Stimulated activated CD8-positive, alpha-beta memory T cell treated with anti-CD3 and anti-CD28 coated beads, Interleukin-7, amount 100 ng/mL, for 48 hours (primary cell): ENCODE data around the gene POLR3GL.
"Not testable (repeated sequence)": the region's sequence is repeated elsewhere in the genome, so short reads cannot be mapped to it uniquely, and the experiment has no call there.

ENCODE experiments used
- DNase-seq, 2 donors: peaks; one replicate each; pipeline ENCODE4 v3.0.0-alpha.2; 2020; ENCODE audit warnings: low read depth in 1 of 2; ENCODE audit errors: extremely low read depth in 1 of 2

The POLR3GL gene, protein sequence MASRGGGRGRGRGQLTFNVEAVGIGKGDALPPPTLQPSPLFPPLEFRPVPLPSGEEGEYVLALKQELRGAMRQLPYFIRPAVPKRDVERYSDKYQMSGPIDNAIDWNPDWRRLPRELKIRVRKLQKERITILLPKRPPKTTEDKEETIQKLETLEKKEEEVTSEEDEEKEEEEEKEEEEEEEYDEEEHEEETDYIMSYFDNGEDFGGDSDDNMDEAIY

DNA sequence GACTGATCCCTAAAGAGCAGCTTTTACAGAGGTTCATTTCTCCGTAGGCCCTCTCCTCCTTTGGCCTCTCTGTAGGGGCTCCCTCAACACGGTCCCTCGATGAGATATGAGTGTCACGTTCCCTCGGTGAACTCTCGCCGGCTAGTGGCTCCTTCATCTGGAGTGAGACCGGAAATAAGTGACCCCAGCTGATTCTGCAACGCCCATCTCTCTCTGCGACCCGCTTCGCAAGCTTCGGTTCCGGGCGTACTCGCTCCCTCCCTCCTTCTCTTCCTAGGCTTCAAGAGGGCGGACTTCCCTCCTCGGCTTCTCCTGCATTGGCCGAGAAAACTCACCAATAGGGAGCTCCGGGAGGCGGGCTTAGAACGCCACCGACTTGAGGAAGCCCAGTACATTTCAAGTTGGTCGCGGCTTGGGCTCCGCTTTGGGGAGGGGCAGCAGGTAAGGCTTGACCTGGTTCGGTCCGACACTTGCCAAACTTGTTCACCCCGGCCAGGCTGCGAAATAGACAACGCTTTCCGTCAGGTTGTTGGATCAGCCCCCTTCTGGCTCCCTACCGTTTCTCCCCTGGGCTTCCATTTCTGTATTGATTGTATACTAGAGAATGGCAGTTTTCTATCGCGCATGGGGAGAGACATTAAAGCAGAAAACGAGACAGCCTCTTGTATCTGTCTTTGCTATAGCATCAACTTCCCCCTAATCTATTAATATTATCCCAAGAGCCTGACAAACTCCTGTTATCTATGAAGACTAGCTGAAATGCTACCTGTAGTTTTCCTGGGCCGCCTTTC is at the start of gene POLR3GL, which contains the start of gene ANKRD34A:
POLR3GL (plus strand) TSS at position 363 of the 791 bp plus-strand sequence. CDS start 10,176 bp downstream, outside the sequence.
ANKRD34A (minus strand) TSS at position 248 of the 791 bp plus-strand sequence. CDS start 2,816 bp downstream, outside the sequence.
- DNase-seq: peak; percentile 81 to 94

DNA sequence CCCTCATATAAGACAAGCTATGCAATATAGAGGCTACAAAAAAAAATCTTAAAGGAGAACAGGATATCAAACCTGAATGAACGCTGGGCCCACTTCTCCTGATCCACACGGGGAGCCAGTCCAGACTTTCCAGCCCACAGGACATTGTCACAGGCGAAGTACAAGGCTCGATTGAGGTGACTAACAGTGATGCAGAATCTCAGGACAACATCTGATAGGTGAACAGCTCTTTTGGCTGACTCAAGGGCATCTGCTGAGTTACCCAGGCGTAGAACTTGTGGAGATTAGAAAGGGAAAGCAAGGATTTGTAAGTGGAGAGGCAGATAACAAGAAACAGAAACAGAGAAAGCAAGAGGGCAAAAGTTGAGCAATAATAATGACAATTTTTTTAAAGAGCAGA is 47.7 kb upstream of the POLR3GL start:
- no peak for DNase-seq

DNA sequence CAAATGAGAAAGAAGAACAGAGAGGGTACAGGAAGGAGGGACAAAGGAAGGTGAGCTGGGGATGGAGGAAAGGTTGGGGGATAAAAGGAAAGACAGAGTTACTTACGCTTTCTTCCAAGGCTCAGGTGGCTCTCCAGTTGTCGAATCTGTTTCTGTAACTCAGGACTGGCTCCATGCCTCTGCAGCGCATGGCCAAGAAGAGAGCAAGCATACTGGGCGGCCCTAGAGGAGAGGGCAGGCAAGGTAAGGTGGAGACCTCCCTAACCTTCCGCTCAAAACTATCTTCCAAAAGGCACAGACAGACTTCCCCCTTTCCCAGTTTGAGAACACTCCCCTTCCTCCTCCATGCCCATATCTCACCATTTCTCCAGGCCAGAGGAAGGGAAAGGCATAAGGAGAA is 46.9 kb upstream of the POLR3GL start:
- DNase-seq: no peak

DNA sequence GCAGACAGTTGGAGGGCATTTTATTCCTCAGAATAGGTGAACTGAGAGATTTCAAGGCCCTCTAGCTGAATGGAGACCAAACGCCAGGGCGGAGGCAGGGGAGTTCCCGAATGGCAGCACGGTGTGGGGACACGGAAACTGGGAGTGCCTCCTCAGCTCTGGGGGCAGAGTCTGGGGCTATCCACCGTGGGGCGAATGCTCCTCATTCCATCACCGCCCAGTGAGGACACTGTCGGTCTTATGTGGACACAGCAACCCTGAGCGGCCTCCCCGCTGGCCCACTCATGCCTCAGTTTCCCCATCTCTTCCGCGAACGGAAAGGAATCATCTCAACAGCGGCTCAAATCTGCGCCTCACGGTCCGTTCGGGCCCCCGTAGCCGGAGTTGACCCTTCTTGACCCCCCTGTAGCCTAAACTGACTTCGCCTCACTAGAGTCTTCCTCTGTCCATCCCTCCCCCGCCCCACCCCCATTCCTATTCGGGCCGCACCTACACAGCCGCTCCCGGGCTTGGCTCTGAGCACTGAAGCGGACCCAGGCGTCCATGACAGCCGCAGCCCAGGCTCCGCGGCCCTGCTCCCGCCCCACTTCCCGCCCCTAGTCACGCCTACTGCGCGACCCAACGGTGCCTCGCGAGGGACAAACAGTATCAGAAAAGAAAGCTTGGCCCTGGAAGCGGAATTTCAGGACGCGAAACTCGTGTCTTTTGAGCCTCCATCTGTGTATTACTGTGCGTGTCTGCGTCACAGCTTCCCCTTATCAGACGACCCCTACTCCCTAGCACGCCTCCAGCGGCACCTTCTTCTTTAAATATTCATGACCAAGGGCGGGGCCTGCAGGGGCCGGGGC is 46.1 kb upstream of the POLR3GL start, which contains the start of gene PEX11B:
PEX11B (minus strand) TSS at position 574 of the 848 bp plus-strand sequence; CDS start at position 545, 29 bp downstream.
- DNase-seq: peak; percentile 80 to 84

DNA sequence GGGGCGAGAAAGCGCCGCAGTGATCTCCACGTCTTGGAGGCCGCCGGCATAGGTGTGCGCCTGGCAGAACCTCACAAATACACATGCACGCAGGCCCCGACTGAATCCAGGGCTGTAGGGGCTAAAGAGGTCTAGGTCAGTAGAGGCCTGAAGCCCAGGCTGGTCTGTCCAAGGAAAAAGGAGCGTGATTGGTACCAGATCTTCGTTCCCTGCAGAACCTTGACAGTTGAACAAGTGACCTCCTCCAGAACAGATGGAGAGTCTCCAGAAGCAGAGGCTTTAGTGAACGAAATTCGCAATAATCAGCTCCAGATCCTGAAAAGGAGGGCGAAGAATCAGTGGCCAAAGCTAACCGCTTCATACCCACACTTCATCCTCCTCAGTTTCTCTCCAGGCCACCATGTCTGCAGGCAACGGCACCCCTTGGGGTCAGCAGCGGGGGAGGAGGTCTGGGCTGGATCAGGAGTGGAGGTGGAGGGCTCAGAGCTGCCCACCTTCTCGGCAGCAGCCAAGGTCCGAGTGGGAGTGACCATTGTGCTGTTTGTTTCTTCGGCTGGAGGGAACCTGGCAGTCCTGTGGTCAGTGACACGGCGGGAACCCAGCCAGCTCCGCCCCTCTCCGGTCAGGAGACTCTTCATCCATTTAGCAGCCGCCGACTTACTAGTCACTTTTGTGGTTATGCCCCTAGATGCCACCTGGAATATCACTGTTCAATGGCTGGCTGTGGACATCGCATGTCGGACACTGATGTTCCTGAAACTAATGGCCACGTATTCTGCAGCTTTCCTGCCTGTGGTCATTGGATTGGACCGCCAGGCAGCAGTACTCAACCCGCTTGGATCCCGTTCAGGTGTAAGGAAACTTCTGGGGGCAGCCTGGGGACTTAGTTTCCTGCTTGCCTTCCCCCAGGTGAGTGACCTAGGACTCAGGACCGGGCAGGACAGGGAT is 45.2 kb upstream of the POLR3GL start:
- no peak for DNase-seq

DNA sequence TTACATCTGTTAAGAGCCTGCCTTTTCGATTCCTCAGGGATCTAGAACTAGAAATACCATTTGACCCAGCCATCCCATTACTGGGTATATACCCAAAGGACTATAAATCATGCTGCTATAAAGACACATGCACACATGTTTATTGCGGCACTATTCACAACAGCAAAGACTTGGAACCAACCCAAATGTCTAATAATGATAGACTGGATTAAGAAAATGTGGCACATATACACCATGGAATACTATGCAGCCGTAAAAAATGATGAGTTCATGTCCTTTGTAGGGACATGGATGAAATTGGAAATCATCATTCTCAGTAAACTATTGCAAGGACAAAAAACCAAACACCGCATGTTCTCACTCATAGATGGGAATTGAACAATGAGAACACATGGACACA is 44.2 kb upstream of the POLR3GL start:
- DNase-seq: not testable (repeated sequence)

DNA sequence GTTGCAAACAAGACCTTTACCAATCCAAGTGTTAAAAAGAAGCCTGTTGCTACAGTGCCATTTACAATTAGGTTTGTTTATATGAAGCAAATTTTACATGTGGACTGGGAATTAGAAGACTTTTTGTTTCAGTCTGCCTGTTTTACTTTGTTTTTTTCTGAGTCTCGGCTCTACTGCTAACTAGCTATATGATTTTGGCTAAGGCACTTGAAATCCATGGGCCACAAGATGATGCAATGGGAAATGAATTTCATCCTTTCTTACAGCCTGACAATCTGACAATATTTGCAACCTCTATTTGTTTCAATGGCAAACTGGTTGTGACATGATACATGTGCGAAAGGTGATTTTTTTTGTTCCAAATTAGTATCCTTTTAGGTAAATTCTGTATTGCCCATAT is 42.2 kb upstream of the POLR3GL start:
- DNase-seq: no peak

DNA sequence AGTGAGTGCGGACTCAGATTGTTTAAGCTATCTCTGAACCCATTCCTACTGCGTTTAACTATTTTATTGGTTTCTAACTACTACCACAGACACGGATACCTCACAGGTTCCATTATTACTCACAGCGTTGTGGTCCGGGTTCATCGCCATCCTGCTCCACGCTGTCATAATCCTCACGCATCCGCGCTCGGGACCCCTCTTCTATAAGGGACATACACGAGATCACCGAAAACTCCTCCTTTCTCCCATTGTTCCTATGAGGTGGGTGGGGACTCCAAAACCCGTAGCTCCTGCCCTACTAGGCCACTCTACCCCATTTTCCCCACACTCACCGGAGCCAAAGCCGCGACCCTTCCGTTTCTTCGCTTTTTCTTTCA is 37.8 kb upstream of the POLR3GL start:
- peak in 1 of 2 donors; percentile 57 for DNase-seq

DNA sequence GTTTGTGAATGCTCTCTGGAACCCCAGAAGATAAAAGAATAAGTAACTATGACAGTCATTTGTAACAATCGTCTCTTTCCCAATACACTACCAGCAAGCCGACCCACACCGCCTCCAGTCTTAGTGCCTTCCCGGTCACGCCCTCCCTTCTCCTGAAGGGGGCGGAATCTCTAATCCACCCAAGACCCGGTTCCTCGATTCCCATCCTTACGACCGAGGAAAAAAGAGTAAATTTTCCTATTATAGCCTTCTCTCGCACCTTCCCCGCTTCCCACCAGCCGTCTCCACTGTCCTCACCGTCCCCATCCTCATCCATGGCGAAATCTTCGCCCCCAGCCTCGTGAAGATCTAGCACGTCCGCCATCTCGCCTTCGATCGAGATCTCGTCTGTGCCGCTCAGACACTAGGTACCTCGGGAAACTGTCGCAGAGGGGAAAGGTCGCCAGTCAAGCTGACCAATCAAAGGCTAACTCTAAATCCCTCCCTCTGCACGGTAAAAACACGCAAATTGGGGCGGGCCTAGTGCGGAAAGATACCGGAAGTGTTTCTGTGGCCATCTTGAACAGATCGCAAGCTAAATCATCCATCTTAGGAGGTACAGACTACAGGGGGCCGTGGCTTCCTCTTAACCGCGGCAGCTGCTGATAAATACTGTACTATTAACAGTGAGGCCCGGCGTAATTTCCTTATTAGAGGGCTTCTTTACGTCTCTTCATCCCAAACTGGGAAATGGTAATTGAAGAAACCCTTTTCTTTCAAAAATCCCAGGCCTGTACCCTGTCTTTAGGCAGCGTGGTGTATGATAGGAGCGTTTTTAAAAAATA is 37.2 kb upstream of the POLR3GL start, which contains the start of gene RBM8A:
RBM8A (minus strand) TSS at position 422 of the 824 bp plus-strand sequence; CDS start at position 364, 58 bp downstream.
- peak; percentile 79 to 93 for DNase-seq

DNA sequence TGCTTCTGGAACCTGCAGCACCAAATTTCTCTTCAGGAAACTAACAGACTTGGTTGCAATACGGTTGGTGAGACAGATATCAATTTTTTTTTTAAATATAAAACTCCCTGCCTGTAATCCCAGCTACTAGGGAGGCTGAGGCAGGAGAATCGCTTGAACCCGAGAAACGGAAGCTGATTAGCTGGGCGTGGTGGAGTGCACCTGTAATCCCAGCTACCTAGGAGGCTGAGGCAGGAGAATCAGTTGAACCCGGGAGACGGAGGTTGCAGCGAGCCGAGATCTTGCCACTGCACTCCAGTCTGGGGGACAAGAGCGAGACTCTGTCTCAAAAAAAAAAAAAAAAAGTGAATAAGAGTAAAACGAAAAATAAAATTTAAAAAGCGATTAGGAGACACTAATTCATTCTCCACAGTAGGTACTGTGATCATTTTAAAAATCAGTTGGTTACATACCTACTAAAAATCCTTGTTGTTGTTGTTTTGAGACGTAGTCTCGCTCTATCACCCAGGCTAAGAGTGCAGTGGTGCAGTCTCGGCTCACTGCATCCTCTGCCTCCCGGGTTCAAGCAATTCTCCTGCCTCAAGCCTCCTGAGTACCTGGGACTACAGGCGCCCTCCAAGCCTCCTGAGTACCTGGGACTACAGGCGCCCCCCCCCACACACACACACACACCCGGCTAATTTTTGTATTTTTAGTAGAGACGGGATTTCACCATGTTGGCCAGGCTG is 36.4 kb upstream of the POLR3GL start:
- no peak for DNase-seq

DNA sequence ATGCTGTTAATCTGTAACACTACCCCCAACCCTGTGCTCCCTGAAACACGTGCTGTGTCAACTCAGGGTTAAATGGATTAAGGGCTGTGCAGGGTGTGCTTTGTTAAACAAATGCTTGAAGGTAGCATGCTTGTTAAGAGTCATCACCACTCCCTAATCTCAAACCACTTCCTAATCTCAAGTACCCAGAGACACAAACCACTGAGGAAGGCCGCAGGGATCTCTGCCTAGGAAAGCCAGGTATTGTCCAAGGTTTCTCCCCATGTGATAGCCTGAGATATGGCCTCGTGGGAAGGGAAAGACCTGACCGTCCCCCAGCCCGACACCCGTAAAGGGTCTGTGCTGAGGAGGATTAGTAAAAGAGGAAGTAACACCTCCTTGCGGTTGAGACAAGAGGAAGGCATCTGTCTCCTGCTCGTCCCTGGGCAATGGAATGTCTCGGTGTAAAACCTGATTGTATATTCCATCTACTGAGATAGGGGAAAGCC is 31.9 kb upstream of the POLR3GL start:
- DNase-seq: not testable (repeated sequence)

DNA sequence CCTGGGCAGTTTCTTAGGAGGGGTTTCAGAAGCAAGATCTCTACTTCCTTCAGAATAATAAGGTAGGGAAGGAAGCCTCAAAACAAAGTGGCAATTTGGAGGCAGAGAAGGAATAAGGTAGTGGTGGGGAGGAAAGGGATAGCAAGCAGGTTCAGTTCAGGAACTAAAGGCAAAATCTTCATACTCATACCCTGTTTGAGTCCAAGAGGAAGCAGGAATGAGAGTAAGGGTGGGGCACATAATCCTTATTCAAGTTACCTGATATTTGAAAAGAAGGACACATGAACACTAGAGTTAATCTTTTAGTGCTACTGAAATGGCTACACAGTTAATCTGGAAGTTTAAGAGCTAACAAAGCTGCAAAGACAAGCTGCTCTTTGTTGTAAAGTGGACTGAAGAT is 28.8 kb upstream of the POLR3GL start:
- no peak for DNase-seq

DNA sequence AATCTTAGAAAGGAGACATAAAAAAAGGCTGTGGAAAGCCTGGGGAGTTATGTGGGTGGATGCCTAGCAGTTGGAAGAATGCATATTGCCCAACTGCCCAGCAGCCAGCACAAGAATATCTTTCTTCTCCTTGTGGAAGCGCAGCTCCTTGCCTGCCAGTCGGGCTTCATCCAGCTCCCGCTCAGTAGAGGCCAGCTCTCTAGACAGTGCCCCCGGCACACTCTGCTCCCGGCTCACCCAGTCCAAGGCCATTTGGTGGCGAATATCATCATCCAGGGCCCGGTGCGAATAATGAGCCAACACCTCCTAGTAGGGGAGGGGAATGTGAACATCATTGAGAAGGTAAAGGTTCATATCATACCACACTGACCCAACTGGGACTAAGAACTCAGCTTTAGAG is 28.2 kb upstream of the POLR3GL start:
- DNase-seq: no peak

DNA sequence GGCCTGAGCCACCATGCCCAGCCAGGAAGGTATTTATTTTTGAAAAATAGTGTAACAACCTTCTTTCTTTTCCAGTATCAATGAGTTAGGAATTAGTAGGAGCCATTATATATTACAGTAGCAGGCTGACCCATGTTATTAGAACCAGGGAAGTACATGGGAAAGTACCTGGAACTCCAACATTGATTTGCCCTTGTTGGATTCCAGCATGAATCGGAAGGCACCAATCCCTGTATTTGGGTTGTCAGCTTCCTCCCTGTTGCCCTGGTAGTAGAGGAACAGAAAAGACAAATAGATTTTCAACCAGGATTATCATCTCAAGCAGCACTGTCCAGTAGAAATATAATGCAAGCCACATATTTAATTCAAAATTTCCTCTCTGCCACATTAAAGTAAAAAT is 27.1 kb upstream of the POLR3GL start:
- DNase-seq: no peak

DNA sequence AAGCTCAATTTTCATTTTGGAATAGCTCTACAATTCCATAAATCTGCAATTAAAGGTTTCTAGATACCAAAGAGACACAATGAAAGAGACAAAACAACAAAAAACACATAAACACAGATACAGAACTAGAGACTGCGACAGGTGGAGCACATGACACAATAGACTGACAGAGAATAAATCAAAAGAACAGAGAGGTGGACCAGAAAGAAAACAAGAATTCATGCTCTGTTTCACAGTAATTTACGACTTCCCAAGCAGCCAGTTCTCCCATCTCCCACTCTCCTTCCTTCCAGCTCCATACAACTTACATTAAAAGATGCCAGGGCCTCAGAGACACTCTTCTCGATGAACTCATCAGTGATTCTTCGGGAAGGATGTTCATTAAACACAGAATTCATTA is 22.1 kb upstream of the POLR3GL start:
- DNase-seq: no peak

DNA sequence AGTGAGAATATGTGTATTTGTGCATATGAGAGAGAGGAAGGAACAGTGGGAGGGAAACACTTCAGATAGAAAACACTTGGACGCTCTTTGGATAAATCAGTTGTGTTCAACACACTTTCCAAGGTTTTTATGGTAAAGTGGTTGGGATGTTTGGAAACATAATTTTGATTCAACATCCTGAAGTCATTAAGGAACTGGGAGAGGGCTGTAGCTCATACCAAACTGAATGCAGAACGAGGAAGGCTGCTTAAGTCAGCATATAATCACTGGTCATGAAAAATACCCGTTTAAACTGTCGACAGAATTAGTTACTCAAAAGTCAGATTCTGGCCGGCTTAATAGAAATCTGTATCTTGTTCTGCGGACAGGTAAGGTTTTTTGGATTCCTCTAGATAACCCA is 21.6 kb upstream of the POLR3GL start:
- no peak for DNase-seq

DNA sequence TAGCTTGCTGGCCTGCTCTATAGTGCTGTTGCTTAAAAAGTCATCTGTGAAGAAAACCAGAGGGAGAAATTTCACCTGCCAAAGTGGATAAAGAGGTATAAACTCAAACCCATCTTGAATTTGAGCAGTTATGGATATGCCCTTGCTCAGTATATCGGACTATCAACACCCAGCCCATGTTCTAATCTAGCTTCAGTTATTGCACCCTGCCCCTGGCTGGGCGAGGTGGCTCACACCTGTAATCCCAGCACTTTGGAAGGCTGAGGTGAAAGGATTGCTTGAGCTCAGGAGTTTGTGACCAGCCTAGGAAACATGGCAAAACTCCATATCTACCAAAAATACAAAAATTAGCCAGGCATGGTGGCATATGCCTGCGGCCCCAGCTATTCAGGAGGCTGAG is 20.0 kb upstream of the POLR3GL start:
- DNase-seq: no peak

DNA sequence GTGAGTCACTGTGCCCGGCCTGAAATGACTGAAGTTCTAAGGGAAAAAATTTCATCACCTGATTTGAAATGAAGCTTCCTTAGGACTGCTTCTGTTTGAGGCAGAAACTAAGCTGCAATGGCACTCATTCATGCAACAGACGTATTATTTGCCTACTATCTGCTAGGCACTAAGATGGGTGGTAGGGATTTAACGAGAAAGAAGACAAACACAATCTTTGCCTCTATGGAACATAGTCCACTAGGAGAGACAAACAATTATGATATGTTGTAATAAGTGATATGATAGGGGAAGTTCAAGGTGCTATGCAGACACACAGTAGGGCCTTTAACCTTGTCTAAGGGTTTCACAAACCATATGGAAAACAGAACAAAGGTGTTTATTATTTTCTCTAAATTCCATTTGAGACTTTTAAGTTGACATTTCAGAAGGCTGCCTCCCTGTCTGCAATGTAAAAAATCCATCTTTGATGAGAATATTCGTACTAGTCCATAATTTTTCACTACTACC is 18.0 kb upstream of the POLR3GL start:
- no peak for DNase-seq
